ENCODE results near the gene RGS5. TPM values are rescaled to one million over a fixed set of nuclear protein-coding genes. Genes with fewer than 3 reads are reported as not detected.

Gene RGS5
- total RNA-seq, 1 experiment from 2014 or later = 4.6 TPM

GRCh38 chr1:163130225-163130856 lies 72.4 kb downstream of the RGS5 start:
- no peak overlapping the region for H3K4me3 ChIP-seq (replicated peaks in 1 of 2; ENCODE audit: low read depth in 1 of 2, low read length in 2 of 2)
- H3K4me1 ChIP-seq (ENCODE audit: control insufficient read depth in 1 of 2, insufficient read depth in 2 of 2, low read length in 2 of 2) = no peaks in the 10 kb centered on the region
- no peaks in the 10 kb centered on the region for H3K79me2 ChIP-seq (ENCODE audit: insufficient read depth, low read length)
- H3K27ac ChIP-seq (ENCODE audit: low read depth, low read length) = no peak overlapping the region
- DNase-seq (ENCODE audit: low read depth, low spot score) (no peak), ATAC-seq (no peak)
- intact Hi-C loops (cut with micrococcal nuclease) = no loop called here
- RAD21 ChIA-PET (ENCODE audit: low non-redundant PET in 1 of 2, low total read pairs in 2 of 2, uncharacterized antibody in 2 of 2, unreplicated experiment in 2 of 2) = no interaction called here
- H3K4me2 ChIP-seq (ENCODE audit: low read length) = no peak overlapping the region
- H3K9me3 ChIP-seq (ENCODE audit: control insufficient read depth in 1 of 2, insufficient read depth in 1 of 2, low read depth in 1 of 2, low read length in 2 of 2) = no peaks in the 10 kb centered on the region
- TF ChIP-seq POLR2AphosphoS5 (IDR thresholded peaks at IDR 0.05; ENCODE audit: low read depth, low read length) = no peak
- no peaks in the 10 kb centered on the region for H3K27me3 ChIP-seq (ENCODE audit: insufficient read depth, low read length)
- CTCF ChIA-PET = no interaction called here
- no peaks in the 10 kb centered on the region for H3K36me3 ChIP-seq (ENCODE audit: control insufficient read depth in 1 of 2, insufficient read depth in 2 of 2, low read length in 2 of 2)
- H2AFZ ChIP-seq (ENCODE audit: low read depth, low read length, poor library complexity, severe bottlenecking) = no peak overlapping the region
- POLR2A ChIA-PET = no interaction called here
- no peak overlapping the region for H3K9ac ChIP-seq (ENCODE audit: low read length)
- no peaks in the 10 kb centered on the region for H4K20me1 ChIP-seq (ENCODE audit: insufficient read depth)
- H3K9me2 ChIP-seq (ENCODE audit: insufficient read depth) = no peaks in the 10 kb centered on the region
- BruUV-seq (replicated peaks) = no TSS peak

GRCh38 chr1:163128282-163128681 lies 74.4 kb downstream of the RGS5 start:
- Histone ChIP-seq H3K36me3 (ENCODE audit: control insufficient read depth in 1 of 2, insufficient read depth in 2 of 2, low read length in 2 of 2) (no peaks in the 10 kb centered on the region), H3K79me2 (ENCODE audit: insufficient read depth, low read length) (no peaks in the 10 kb centered on the region), H3K4me2 (ENCODE audit: low read length) (no peak overlapping the region), H3K4me3 (replicated peaks in 1 of 2; ENCODE audit: low read depth in 1 of 2, low read length in 2 of 2) (no peak overlapping the region), H3K9ac (ENCODE audit: low read length) (no peak overlapping the region), H3K9me3 (ENCODE audit: control insufficient read depth in 1 of 2, insufficient read depth in 1 of 2, low read depth in 1 of 2, low read length in 2 of 2) (no peaks in the 10 kb centered on the region), H3K9me2 (ENCODE audit: insufficient read depth) (no peaks in the 10 kb centered on the region), H2AFZ (ENCODE audit: low read depth, low read length, poor library complexity, severe bottlenecking) (no peak overlapping the region), H3K4me1 (ENCODE audit: control insufficient read depth in 1 of 2, insufficient read depth in 2 of 2, low read length in 2 of 2) (no peaks in the 10 kb centered on the region), H3K27ac (ENCODE audit: low read depth, low read length) (no peak overlapping the region), H3K27me3 (ENCODE audit: insufficient read depth, low read length) (no peaks in the 10 kb centered on the region), H4K20me1 (ENCODE audit: insufficient read depth) (no peaks in the 10 kb centered on the region)
- RAD21 ChIA-PET (ENCODE audit: low non-redundant PET in 1 of 2, low total read pairs in 2 of 2, uncharacterized antibody in 2 of 2, unreplicated experiment in 2 of 2) = no interaction called here
- DNase-seq (ENCODE audit: low read depth, low spot score) (no peak), ATAC-seq (no peak)
- intact Hi-C loops (cut with micrococcal nuclease) = no loop called here
- CTCF ChIA-PET = no interaction called here
- POLR2A ChIA-PET = no interaction called here
- TF ChIP-seq EZH2phosphoT487 (IDR thresholded peaks at IDR 0.05; ENCODE audit: borderline replicate concordance) (no peak), EZH2 (IDR thresholded peaks at IDR 0.05) (no peak), FOSL1 (IDR thresholded peaks at IDR 0.05; ENCODE audit: low read depth) (no peak), ZNF274 (IDR thresholded peaks at IDR 0.05; ENCODE audit: low read depth, low read length) (no peak), TCF7L2 (IDR thresholded peaks at IDR 0.05; ENCODE audit: borderline replicate concordance, extremely low read depth, insufficient read depth, insufficient read length) (no peak), JUND (IDR thresholded peaks at IDR 0.05) (no peak), POLR2AphosphoS5 (IDR thresholded peaks at IDR 0.05; ENCODE audit: low read depth, low read length) (no peak), ZFX (IDR thresholded peaks at IDR 0.05) (no peak)
- no TSS peak for BruUV-seq (replicated peaks)

All from HCT116 (cell line).